Breast epithelium (tissue), 4 donors: ENCODE results near the gene NCK2. TPM values are rescaled to one million over a fixed set of nuclear protein-coding genes. Genes with fewer than 3 reads are reported as not detected.
A peak's percentile ranks its signal among the peaks of the same experiment; 100 is the strongest.

Experiments used
- DNase-seq, 2 donors: peaks; one replicate each; pipeline ENCODE4 v3.0.0-alpha.2; 2019; ENCODE audit warnings: low spot score in 2 of 2
- H3K27ac ChIP-seq, 2 donors: fragments of 200-600 bp; sonication (generic) in 1 of 2; one replicate each; pipeline ENCODE4 v1.5.1; 2016 to 2019; ENCODE audit warnings: mild to moderate bottlenecking in 1 of 2
- H3K27me3 ChIP-seq, 2 donors: fragments of 200-600 bp; sonication (generic) in 1 of 2; one replicate each; pipeline versions ENCODE4 v1.5.1 to v1.6.0; 2017 to 2019; ENCODE audit warnings: control low read depth in 1 of 2, mild to moderate bottlenecking in 1 of 2
- H3K36me3 ChIP-seq: fragments of 200-600 bp; one replicate; pipeline ENCODE4 v1.5.1; 2019
- H3K4me1 ChIP-seq, 2 donors: fragments of 200-600 bp; sonication (generic); one replicate each; pipeline ENCODE4 v1.5.1; 2016 to 2019; ENCODE audit warnings: control low read depth in 1 of 2
- H3K4me3 ChIP-seq, 3 donors: fragments of 200-600 bp; sonication (generic); 1 replicate in 2 of 3; 2 replicates in 1 of 3; pipeline ENCODE4 v1.5.1; 2016 to 2019; ENCODE audit warnings: mild to moderate bottlenecking in 3 of 3, moderate library complexity in 2 of 3
- H3K9me3 ChIP-seq, 2 donors: fragments of 200-600 bp; sonication (generic) in 1 of 2; one replicate each; pipeline ENCODE4 v1.5.1; 2016 to 2019; ENCODE audit warnings: control low read depth in 1 of 2
- POLR2A ChIP-seq: fragments of 450-650 bp; IDR thresholded peaks from one replicate; pipeline ENCODE4 v1.6.1; 2016; ENCODE audit warnings: antibody characterized with exemption, mild to moderate bottlenecking, moderate library complexity
- POLR2AphosphoS5 ChIP-seq, 3 donors: sonication (generic); formaldehyde crosslinking; IDR thresholded peaks; one replicate each; pipeline ENCODE4 v1.6.1; 2017; ENCODE audit warnings: antibody characterized with exemption in 3 of 3
- intact Hi-C: fragments of 100-400 bp; cut with DNase I; formaldehyde crosslinking; loops from one replicate; pipeline ENCODE4 v1.15.1; 2023; ENCODE audit warnings: low total_unique reads
- total RNA-seq, 3 donors: library from RNA; depleted of rRNA; stranded (reverse); fragments of >200 nt; gene quantifications; one replicate each; pipeline ENCODE4 v1.1.0, GENCODE V29; 2016
- TF ChIP-seq, protein P1 (sequence below), 3 donors: fragments of 450-650 bp; IDR thresholded peaks; one replicate each; pipeline ENCODE4 v1.5.1; 2016 to 2017; ENCODE audit warnings: antibody characterized with exemption in 3 of 3, mild to moderate bottlenecking in 3 of 3, moderate library complexity in 3 of 3

NCK2 gene
- total RNA-seq, 3 donors from 2014 or later: 42.0 to 54.3 (median 46.9) TPM

DNA sequence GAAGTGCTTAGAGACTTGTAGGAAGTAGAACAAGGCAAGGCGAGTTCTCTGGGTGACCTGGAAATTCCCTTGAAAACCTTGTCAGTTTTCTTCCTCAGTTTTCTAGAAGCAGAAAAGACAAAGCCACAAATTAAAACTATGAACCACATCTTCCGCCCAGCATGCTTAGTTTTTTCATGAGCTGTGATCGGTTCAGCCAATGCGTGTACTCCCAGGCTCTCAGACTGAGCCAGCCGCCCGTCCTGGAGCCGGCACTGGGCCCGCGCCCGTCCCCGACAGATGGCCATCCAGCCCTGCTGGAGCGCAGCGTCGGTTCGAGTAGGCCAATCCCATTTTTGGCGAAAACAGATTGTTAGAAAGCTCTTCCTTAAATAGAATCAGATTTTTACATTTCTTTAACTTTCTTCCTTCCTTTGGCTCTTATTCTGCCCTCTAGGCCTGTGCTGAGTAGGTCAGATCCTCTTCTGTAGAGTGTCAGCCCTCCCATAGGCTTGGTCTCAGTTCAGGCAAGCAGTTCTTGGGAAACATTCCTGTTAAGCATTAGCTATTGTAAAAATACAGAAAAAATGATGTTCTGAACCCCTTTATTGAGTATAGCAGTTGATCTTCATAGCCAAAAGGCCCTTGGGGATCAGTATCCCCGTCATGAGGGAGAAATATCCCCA, 112.5 kb downstream of the NCK2 start:
- Histone ChIP-seq H3K4me3 (no peak overlapping the region), H3K36me3 (no peaks in the 10 kb centered on the region), H3K27me3 (no peaks in the 10 kb centered on the region), H3K9me3 (no peaks in the 10 kb centered on the region), H3K27ac (peak overlapping the region; percentile 56 to 68), H3K4me1 (no peaks in the 10 kb centered on the region)
- intact Hi-C loops: no loop called here
- DNase-seq: no peak
- TF ChIP-seq POLR2A: no peak
- no peak for TF ChIP-seq POLR2AphosphoS5 (IDR thresholded peaks at IDR 0.05)
- TF ChIP-seq, protein P1, sequence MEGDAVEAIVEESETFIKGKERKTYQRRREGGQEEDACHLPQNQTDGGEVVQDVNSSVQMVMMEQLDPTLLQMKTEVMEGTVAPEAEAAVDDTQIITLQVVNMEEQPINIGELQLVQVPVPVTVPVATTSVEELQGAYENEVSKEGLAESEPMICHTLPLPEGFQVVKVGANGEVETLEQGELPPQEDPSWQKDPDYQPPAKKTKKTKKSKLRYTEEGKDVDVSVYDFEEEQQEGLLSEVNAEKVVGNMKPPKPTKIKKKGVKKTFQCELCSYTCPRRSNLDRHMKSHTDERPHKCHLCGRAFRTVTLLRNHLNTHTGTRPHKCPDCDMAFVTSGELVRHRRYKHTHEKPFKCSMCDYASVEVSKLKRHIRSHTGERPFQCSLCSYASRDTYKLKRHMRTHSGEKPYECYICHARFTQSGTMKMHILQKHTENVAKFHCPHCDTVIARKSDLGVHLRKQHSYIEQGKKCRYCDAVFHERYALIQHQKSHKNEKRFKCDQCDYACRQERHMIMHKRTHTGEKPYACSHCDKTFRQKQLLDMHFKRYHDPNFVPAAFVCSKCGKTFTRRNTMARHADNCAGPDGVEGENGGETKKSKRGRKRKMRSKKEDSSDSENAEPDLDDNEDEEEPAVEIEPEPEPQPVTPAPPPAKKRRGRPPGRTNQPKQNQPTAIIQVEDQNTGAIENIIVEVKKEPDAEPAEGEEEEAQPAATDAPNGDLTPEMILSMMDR (IDR thresholded peaks at IDR 0.05): no peak

DNA sequence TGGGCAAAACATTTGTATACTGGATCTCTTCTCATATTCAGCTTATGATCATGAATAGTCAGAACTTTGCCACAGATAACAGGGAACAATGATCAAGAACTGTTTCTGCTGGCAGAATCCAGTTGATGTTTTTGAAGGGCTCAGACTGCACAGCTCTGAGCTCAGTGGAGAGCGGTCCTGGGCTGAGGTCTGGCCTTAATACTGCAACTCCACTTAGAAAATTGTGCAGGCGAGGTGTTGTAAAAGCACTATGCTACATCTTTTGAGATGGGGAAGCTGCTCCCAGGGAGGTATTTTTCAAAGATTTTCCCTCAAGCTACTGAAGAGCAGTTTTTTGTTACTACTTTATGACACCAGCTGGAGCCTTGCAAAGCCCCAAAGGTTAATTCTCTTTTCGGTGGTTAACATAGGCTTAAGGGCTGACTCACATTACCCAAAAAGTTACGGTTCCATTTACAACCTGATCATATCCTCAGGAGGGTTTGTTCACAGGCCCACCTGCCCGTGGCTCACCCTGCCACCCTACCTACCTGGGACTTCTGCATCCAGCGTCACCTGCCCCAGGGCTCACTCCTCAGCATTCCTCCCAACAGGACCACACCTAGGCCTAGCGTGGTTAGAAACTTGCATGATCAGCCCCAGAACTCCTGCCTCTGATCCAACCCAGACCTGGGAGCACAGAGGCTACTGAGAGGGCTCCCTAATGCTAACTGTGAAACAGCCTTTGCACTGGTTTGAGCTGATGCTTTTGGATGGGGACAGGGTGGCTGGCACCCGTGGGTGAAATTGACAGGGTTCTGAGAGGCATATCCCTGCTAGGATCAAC, 114.4 kb downstream of the NCK2 start:
- TF ChIP-seq POLR2AphosphoS5 (IDR thresholded peaks at IDR 0.05) (no peak), POLR2A (no peak)
- TF ChIP-seq, protein P1 (IDR thresholded peaks at IDR 0.05): no peak
- DNase-seq: no peak
- no peaks in the 10 kb centered on the region for H3K27me3 ChIP-seq
- no peaks in the 10 kb centered on the region for H3K36me3 ChIP-seq
- peak overlapping the region; percentile 35 to 36 for H3K27ac ChIP-seq
- H3K4me1 ChIP-seq: no peaks in the 10 kb centered on the region
- H3K9me3 ChIP-seq: no peaks in the 10 kb centered on the region
- intact Hi-C loops: no loop called here
- H3K4me3 ChIP-seq: no peak overlapping the region

DNA sequence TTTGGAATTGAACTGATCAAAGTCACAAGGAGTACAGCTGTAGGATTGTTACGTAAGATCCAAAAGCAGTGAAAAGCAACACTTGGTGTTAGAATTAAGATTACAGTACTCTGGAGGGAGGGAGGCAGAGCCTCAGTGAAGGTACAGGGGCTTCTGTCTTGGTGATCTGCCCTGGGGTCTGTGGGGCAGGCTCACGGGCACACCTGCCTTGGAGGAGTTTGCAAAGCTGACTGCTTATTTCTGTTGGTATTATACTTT, 114.9 kb downstream of the NCK2 start:
- TF ChIP-seq POLR2AphosphoS5 (IDR thresholded peaks at IDR 0.05) (no peak), POLR2A (no peak)
- TF ChIP-seq, protein P1 (IDR thresholded peaks at IDR 0.05): no peak
- H3K36me3 ChIP-seq: no peaks in the 10 kb centered on the region
- intact Hi-C loops: no loop called here
- H3K4me3 ChIP-seq: no peak overlapping the region
- H3K4me1 ChIP-seq: no peaks in the 10 kb centered on the region
- H3K27me3 ChIP-seq: no peaks in the 10 kb centered on the region
- peak overlapping the region in 1 of 2 donors; percentile 36 for H3K27ac ChIP-seq
- no peaks in the 10 kb centered on the region for H3K9me3 ChIP-seq
- DNase-seq: no peak

DNA sequence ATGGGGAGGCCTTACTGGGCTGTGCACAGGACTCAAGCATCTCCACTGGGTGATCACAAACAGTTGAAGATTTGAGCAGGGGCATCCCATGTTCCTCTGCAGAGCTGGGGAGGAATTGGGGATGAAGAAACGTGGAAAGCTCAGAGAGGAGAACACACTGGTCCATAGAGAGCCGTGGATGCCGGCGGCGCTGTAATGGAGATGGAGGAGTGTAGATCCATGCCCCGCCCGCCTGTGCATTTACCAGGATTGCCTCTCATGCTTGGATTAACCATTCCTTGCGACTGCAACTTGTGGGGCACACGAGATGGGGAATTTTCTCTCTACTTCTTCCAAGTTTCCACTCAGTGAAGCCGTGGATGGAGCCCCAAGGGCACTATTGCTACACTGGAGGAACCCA, 115.9 kb downstream of the NCK2 start:
- Histone ChIP-seq H3K9me3 (no peaks in the 10 kb centered on the region), H3K4me3 (no peak overlapping the region), H3K4me1 (no peaks in the 10 kb centered on the region), H3K27ac (no peak overlapping the region), H3K27me3 (no peaks in the 10 kb centered on the region), H3K36me3 (no peaks in the 10 kb centered on the region)
- no peak for DNase-seq
- intact Hi-C loops: no loop called here
- TF ChIP-seq POLR2AphosphoS5 (IDR thresholded peaks at IDR 0.05): no peak

DNA sequence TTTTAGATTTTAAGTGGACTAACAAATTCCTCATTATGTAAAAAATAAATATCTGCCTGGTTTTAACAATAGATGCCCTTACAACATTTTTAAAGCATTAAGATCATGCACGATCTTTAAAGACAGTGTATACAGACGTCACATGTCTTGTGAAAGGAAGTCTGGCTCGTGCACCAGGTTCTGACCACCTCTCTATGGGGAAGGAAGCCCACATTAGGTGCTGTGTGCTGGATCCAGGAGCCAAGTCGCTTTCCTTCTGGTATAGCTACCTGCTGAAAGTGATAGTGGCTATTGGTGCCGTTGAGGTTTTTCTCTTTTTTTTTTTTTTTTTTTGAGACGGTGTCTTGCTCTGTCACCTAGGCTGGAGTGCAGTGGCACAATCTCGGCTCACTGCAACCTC, 116.5 kb downstream of the NCK2 start:
- H3K4me1 ChIP-seq: no peaks in the 10 kb centered on the region
- H3K27me3 ChIP-seq: no peaks in the 10 kb centered on the region
- no peak for DNase-seq
- no peaks in the 10 kb centered on the region for H3K9me3 ChIP-seq
- intact Hi-C loops: no loop called here
- TF ChIP-seq POLR2AphosphoS5 (IDR thresholded peaks at IDR 0.05): no peak
- TF ChIP-seq POLR2A: no peak
- TF ChIP-seq, protein P1 (IDR thresholded peaks at IDR 0.05): no peak
- no peak overlapping the region for H3K4me3 ChIP-seq
- H3K27ac ChIP-seq: no peak overlapping the region
- no peaks in the 10 kb centered on the region for H3K36me3 ChIP-seq
